ENCODE data around the gene CGREF1.

CGREF1 gene

DNA sequence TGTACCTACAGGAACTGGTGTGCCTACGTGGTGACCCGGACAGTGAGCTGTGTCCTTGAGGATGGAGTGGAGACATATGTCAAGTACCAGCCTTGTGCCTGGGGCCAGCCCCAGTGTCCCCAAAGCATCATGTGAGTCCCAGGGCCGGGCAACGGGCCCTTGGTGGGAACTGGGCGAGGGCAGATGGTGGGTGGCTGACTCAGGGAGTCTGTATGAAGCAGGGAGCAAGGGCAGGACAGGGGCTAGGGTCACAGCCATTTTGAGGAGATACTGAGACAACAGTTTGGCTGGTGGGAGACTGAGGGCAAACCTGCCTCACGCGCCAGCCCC, 38.8 kb downstream of the CGREF1 start:
- POLR2A ChIA-PET: no interaction called here
- Histone ChIP-seq H3K4me1 (ENCODE audit: control insufficient read depth, insufficient read depth, low read length) (peaks cover 4% of the 10 kb centered on the region), H3K4me3 (ENCODE audit: low read depth, low read length) (no peak overlapping the region), H3K9me3 (ENCODE audit: control insufficient read depth, insufficient read depth, low read depth, low read length) (no peaks in the 10 kb centered on the region), H3K27ac (ENCODE audit: extremely low read depth, low read depth, low read length) (no peak overlapping the region), H3K36me3 (ENCODE audit: control insufficient read depth in 2 of 2, insufficient read depth in 1 of 2, low read length in 2 of 2) (no peaks in the 10 kb centered on the region)
- no peak for TF ChIP-seq ZNF510 (tag by site-specific recombination; IDR thresholded peaks at IDR 0.05; ENCODE audit: insufficient replicate concordance)
- TF ChIP-seq, protein P1, sequence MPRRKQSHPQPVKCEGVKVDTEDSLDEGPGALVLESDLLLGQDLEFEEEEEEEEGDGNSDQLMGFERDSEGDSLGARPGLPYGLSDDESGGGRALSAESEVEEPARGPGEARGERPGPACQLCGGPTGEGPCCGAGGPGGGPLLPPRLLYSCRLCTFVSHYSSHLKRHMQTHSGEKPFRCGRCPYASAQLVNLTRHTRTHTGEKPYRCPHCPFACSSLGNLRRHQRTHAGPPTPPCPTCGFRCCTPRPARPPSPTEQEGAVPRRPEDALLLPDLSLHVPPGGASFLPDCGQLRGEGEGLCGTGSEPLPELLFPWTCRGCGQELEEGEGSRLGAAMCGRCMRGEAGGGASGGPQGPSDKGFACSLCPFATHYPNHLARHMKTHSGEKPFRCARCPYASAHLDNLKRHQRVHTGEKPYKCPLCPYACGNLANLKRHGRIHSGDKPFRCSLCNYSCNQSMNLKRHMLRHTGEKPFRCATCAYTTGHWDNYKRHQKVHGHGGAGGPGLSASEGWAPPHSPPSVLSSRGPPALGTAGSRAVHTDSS (tag by site-specific recombination; IDR thresholded peaks at IDR 0.05): no peak
- TF ChIP-seq, protein P2, sequence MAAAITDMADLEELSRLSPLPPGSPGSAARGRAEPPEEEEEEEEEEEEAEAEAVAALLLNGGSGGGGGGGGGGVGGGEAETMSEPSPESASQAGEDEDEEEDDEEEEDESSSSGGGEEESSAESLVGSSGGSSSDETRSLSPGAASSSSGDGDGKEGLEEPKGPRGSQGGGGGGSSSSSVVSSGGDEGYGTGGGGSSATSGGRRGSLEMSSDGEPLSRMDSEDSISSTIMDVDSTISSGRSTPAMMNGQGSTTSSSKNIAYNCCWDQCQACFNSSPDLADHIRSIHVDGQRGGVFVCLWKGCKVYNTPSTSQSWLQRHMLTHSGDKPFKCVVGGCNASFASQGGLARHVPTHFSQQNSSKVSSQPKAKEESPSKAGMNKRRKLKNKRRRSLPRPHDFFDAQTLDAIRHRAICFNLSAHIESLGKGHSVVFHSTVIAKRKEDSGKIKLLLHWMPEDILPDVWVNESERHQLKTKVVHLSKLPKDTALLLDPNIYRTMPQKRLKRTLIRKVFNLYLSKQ (tag by site-specific recombination; IDR thresholded peaks at IDR 0.05; ENCODE audit: borderline replicate concordance): no peak
- no peak for TF ChIP-seq ZNF292 (tag by site-specific recombination; IDR thresholded peaks at IDR 0.05; ENCODE audit: borderline replicate concordance, low read depth)
- TF ChIP-seq ZNF354C (tag by site-specific recombination; IDR thresholded peaks at IDR 0.05; ENCODE audit: borderline replicate concordance, low read depth): no peak
- TF ChIP-seq ZSCAN23 (tag by site-specific recombination; IDR thresholded peaks at IDR 0.05): no peak
- TF ChIP-seq TCF7L2 (IDR thresholded peaks at IDR 0.05; ENCODE audit: borderline replicate concordance, low read depth, low read length): no peak
- CTCF ChIA-PET: interaction anchor here (0.6 to 0.9 kb wide), 3 partner anchors 18 to 34 kb away, joined by 3 read pairs; no protein-coding TSS in a partner anchor

DNA sequence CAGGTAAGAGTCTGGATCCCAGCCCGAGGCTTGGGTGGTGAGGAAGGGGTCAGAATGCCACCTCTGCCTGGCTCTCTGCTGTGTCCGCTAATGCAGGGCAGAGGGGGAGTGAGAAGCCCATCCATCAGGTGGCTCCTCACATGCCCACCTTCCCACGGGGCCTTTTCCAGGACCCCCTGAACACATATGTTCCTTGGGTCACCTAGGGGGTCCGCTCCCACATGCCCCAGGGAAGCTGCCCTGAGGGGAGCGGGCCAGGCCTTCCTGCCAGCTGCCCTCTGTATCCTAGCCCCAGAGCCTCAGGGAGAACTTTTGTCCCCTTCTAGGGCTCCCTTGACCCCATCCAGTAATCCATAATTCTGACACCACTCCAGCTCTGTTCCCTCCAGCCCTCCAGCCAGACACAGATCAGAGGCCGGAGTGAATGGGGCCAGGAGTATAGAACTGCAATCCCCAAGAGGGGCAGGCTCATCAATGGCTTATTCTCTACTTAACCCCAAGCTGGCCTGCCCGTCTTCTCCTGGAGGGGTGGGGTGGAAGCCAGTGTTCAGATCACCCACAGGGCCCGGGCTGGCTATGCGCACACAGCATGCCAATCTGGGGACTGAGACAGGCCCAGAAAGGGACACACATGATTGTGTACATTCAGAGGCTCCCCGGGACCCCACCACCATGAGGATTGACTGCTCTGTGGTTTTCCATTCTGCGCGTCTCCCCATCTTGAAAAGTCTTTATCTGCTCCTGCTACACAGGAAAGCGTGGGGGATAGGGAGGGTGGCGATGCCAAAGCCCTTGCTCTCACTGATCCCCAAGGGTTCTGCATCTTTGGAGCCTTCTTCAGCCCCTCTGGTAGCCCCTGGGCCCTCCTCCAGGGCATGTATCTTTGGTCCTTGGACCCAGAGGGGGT, 39.4 kb downstream of the CGREF1 start:
- TF ChIP-seq, protein P3, sequence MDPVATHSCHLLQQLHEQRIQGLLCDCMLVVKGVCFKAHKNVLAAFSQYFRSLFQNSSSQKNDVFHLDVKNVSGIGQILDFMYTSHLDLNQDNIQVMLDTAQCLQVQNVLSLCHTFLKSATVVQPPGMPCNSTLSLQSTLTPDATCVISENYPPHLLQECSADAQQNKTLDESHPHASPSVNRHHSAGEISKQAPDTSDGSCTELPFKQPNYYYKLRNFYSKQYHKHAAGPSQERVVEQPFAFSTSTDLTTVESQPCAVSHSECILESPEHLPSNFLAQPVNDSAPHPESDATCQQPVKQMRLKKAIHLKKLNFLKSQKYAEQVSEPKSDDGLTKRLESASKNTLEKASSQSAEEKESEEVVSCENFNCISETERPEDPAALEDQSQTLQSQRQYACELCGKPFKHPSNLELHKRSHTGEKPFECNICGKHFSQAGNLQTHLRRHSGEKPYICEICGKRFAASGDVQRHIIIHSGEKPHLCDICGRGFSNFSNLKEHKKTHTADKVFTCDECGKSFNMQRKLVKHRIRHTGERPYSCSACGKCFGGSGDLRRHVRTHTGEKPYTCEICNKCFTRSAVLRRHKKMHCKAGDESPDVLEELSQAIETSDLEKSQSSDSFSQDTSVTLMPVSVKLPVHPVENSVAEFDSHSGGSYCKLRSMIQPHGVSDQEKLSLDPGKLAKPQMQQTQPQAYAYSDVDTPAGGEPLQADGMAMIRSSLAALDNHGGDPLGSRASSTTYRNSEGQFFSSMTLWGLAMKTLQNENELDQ (tag by site-specific recombination; IDR thresholded peaks at IDR 0.05; ENCODE audit: low read depth): no peak
- TF ChIP-seq ZNF211 (tag by site-specific recombination; IDR thresholded peaks at IDR 0.05; ENCODE audit: low read depth): no peak
- no peak for TF ChIP-seq ZFP3 (tag by site-specific recombination; IDR thresholded peaks at IDR 0.05; ENCODE audit: low read depth)
- no peak for TF ChIP-seq ZNF791 (tag by site-specific recombination; IDR thresholded peaks at IDR 0.05)
- TF ChIP-seq ZNF350 (tag by site-specific recombination; IDR thresholded peaks at IDR 0.05): no peak
- TF ChIP-seq ZNF785 (tag by site-specific recombination; IDR thresholded peaks at IDR 0.05): no peak
- no peak for TF ChIP-seq ZNF223 (tag by site-specific recombination; IDR thresholded peaks at IDR 0.05)
- TF ChIP-seq EGR2 (tag by site-specific recombination; IDR thresholded peaks at IDR 0.05; ENCODE audit: low read depth): no peak
- TF ChIP-seq ZNF670 (tag by site-specific recombination; IDR thresholded peaks at IDR 0.05; ENCODE audit: low read depth): no peak
- TF ChIP-seq ZSCAN23 (tag by site-specific recombination; IDR thresholded peaks at IDR 0.05): no peak
- TF ChIP-seq ZNF530 (tag by site-specific recombination; IDR thresholded peaks at IDR 0.05; ENCODE audit: low read depth): no peak
- no peak for TF ChIP-seq ZNF837 (tag by site-specific recombination; IDR thresholded peaks at IDR 0.05)
- no peak for TF ChIP-seq OSR2 (tag by site-specific recombination; IDR thresholded peaks at IDR 0.05)
- TF ChIP-seq ZBTB48 (tag by site-specific recombination; IDR thresholded peaks at IDR 0.05): no peak
- no peak for TF ChIP-seq GLI2 (tag by site-specific recombination; IDR thresholded peaks at IDR 0.05; ENCODE audit: borderline replicate concordance, low read depth)
- TF ChIP-seq ZNF488 (tag by site-specific recombination; IDR thresholded peaks at IDR 0.05): no peak
- TF ChIP-seq, protein P4, sequence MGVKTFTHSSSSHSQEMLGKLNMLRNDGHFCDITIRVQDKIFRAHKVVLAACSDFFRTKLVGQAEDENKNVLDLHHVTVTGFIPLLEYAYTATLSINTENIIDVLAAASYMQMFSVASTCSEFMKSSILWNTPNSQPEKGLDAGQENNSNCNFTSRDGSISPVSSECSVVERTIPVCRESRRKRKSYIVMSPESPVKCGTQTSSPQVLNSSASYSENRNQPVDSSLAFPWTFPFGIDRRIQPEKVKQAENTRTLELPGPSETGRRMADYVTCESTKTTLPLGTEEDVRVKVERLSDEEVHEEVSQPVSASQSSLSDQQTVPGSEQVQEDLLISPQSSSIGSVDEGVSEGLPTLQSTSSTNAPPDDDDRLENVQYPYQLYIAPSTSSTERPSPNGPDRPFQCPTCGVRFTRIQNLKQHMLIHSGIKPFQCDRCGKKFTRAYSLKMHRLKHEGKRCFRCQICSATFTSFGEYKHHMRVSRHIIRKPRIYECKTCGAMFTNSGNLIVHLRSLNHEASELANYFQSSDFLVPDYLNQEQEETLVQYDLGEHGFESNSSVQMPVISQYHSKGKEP (tag by site-specific recombination; IDR thresholded peaks at IDR 0.05): no peak
- TF ChIP-seq ZNF324 (tag by site-specific recombination; IDR thresholded peaks at IDR 0.05): no peak
- ChIA-PET POLR2A (no interaction called here), CTCF (interaction anchor here (0.5 to 1.0 kb wide), 3 partner anchors 19 to 224 kb away, joined by 3 to 4 read pairs (median 3); partner anchors contain the start of gene AGBL5)
- no peak overlapping the region for H3K4me3 ChIP-seq (ENCODE audit: low read depth, low read length)
- H3K4me1 ChIP-seq (ENCODE audit: control insufficient read depth, insufficient read depth, low read length): peaks cover 4% of the 10 kb centered on the region
- no peaks in the 10 kb centered on the region for H3K9me3 ChIP-seq (ENCODE audit: control insufficient read depth, insufficient read depth, low read depth, low read length)
- H3K27ac ChIP-seq (ENCODE audit: extremely low read depth, low read depth, low read length): no peak overlapping the region
- H3K36me3 ChIP-seq (ENCODE audit: control insufficient read depth in 2 of 2, insufficient read depth in 1 of 2, low read length in 2 of 2): no peaks in the 10 kb centered on the region

All from HEK293 (cell line).